ENCODE measurements around the gene RALGPS1.

DNA sequence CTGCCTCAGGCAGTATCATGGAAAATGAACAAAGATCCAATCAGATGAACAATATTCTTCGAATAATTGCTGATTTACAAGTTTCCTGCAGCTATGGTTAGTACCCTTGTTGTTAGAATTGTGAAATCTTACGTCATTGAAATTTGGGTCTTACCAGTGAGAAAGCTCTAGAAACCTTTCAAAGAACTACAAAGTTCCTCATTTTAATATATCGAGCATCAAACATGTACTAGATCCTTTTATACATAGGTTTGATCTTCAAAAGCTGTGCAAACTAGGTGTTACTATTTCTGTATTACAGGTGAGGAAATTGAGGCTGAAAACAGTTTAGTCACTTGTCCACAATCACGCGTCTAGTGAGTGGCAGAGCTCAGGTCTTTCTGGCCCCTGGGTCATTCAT is 251.5 kb downstream of the RALGPS1 start:
- TF ChIP-seq, protein P1, sequence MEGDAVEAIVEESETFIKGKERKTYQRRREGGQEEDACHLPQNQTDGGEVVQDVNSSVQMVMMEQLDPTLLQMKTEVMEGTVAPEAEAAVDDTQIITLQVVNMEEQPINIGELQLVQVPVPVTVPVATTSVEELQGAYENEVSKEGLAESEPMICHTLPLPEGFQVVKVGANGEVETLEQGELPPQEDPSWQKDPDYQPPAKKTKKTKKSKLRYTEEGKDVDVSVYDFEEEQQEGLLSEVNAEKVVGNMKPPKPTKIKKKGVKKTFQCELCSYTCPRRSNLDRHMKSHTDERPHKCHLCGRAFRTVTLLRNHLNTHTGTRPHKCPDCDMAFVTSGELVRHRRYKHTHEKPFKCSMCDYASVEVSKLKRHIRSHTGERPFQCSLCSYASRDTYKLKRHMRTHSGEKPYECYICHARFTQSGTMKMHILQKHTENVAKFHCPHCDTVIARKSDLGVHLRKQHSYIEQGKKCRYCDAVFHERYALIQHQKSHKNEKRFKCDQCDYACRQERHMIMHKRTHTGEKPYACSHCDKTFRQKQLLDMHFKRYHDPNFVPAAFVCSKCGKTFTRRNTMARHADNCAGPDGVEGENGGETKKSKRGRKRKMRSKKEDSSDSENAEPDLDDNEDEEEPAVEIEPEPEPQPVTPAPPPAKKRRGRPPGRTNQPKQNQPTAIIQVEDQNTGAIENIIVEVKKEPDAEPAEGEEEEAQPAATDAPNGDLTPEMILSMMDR (IDR thresholded peaks at IDR 0.05) = no peak
- TF ChIP-seq, protein P2, sequence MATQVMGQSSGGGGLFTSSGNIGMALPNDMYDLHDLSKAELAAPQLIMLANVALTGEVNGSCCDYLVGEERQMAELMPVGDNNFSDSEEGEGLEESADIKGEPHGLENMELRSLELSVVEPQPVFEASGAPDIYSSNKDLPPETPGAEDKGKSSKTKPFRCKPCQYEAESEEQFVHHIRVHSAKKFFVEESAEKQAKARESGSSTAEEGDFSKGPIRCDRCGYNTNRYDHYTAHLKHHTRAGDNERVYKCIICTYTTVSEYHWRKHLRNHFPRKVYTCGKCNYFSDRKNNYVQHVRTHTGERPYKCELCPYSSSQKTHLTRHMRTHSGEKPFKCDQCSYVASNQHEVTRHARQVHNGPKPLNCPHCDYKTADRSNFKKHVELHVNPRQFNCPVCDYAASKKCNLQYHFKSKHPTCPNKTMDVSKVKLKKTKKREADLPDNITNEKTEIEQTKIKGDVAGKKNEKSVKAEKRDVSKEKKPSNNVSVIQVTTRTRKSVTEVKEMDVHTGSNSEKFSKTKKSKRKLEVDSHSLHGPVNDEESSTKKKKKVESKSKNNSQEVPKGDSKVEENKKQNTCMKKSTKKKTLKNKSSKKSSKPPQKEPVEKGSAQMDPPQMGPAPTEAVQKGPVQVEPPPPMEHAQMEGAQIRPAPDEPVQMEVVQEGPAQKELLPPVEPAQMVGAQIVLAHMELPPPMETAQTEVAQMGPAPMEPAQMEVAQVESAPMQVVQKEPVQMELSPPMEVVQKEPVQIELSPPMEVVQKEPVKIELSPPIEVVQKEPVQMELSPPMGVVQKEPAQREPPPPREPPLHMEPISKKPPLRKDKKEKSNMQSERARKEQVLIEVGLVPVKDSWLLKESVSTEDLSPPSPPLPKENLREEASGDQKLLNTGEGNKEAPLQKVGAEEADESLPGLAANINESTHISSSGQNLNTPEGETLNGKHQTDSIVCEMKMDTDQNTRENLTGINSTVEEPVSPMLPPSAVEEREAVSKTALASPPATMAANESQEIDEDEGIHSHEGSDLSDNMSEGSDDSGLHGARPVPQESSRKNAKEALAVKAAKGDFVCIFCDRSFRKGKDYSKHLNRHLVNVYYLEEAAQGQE (IDR thresholded peaks at IDR 0.05) = no peak
- no peak for TF ChIP-seq ZNF302 (CRISPR knock-in tag; IDR thresholded peaks at IDR 0.05)
- TF ChIP-seq, protein P3, sequence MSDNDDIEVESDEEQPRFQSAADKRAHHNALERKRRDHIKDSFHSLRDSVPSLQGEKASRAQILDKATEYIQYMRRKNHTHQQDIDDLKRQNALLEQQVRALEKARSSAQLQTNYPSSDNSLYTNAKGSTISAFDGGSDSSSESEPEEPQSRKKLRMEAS (IDR thresholded peaks at IDR 0.05) = no peak
- TF ChIP-seq RCOR1 (IDR thresholded peaks at IDR 0.05; ENCODE audit: low read depth, low read length) = no peak
- no peak for TF ChIP-seq NR3C1 (IDR thresholded peaks at IDR 0.05)
- TF ChIP-seq CBX8 (IDR thresholded peaks at IDR 0.05) = no peak
- no peak for TF ChIP-seq HEYL (CRISPR knock-in tag; IDR thresholded peaks at IDR 0.05)
- TF ChIP-seq RFX5 (IDR thresholded peaks at IDR 0.05) = no peak
- TF ChIP-seq, protein P4, sequence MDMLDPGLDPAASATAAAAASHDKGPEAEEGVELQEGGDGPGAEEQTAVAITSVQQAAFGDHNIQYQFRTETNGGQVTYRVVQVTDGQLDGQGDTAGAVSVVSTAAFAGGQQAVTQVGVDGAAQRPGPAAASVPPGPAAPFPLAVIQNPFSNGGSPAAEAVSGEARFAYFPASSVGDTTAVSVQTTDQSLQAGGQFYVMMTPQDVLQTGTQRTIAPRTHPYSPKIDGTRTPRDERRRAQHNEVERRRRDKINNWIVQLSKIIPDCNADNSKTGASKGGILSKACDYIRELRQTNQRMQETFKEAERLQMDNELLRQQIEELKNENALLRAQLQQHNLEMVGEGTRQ (IDR thresholded peaks at IDR 0.05) = no peak

Data from A549 (cell line).